Middle frontal gyrus (tissue), 1 donor: ENCODE results near the gene KRT6A.

Experiments used
- DNase-seq: peaks from one replicate; pipeline ENCODE4 v3.0.0-alpha.2; 2015; ENCODE audit warnings: low spot score; ENCODE audit errors: extremely low spot score

Gene KRT6A

GRCh38 chr12:52493172-52493571 lies at the start of gene KRT6A:
KRT6A (minus strand) TSS chr12:52493257; CDS start chr12:52493188, 69 bp downstream.
- DNase-seq = no peak

DNA sequence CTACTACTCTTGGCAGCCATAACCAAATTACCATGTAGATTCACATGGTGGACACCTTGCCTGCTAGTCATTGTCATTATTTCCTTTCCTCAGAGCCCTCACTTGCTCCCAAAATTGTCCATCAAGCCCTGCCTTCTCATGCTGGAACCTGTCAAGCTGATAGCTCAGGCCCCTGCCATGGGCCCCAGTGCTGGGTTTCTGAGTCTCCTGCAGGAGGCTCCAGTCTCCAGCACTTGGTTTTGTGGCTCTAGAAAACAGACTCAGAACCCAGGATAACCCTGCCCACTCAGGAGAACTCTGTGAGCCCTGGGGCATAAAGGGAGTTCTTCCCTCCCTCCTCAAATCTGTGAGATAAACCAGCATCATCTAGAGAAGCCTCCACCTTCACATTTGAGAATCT lies 49.1 kb upstream of the KRT6A start:
- no peak for DNase-seq

GRCh38 chr12:52541709-52542108 lies 48.7 kb upstream of the KRT6A start:
- no peak for DNase-seq

GRCh38 chr12:52540531-52540930 lies 47.5 kb upstream of the KRT6A start:
- no peak for DNase-seq

DNA sequence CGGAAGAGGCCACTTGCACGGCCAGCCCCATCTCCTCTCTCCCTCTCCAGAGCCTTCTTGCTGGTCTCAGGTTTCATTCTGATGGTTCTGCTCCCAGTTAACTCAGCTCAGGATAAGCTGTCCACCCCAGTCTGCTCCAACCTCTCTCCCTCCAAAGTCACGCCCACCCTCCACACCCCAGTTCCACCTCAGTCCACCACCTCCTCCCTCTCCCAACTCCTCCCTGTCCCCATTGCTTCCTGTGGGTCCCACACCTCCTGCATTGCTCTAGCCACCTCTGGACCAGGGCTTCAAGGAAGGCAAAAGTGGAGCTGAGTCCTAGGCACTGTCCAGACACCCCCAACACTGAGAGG lies 46.7 kb upstream of the KRT6A start:
- no peak for DNase-seq

- no peak for DNase-seq
Measured at GRCh38 chr12:52539083-52539820, 46.2 kb upstream of the KRT6A start.

DNA sequence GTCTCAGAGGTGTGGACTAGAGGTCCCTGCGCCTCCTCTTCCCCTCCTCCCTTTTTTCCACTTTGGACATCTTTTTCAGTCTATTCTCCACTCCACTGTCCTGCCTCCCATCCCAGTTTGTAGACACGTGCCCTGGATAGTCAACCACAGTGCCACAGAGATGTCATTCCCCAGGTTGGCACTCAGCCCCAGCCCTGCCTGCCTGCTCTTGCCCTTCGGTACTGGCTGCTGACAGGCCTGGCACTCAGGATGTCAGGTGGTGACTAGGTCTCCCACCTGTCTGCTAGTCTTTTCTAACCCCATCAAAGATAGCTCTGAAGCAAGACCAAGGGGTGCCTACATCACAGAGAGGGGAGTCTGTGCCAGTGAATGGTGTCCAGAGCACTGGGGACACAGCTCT lies 44.0 kb upstream of the KRT6A start:
- DNase-seq = no peak

DNA sequence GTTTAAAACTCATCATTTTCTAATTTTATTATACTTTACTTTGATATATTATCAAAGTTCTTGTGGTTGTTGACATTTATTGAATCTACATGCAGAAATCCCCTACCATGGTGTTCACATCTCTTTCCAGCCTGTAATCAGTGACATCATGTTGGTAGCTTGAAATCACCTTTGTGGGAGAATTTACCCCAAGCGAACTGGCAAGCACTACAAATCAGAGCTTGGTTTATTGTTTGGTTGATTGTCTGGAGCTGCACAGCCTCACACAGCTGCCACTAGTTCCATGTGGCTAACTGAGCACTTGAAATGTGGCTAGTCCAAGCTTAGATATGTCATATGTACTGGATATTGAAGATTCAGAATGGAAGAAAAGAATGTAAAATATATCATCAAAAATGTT lies 42.5 kb upstream of the KRT6A start:
- no peak for DNase-seq

- no peak for DNase-seq
Measured at GRCh38 chr12:52534482-52534881, 41.4 kb upstream of the KRT6A start.

GRCh38 chr12:52533686-52534470 lies 40.8 kb upstream of the KRT6A start:
- DNase-seq = no peak

DNA sequence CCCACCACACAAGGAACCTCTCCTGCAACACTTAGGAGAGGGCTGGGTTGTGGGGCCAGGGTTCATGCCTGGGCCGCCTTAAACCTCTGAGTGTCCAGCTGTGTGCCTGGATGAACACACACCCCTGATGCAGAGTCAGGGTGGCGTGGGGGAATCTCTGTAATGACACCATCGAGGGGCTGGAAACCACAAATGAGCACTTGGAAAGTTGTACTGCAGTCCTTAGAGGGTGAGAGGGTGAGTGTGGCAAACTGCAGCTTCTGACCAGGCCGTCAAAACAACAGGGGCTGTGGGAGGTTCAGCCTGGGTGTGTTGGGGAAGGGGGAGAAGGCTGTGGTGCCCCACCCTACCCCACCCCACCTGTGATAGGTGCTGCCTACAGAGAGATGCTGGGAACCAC lies 39.6 kb upstream of the KRT6A start:
- DNase-seq = no peak

GRCh38 chr12:52531566-52532300 lies 38.7 kb upstream of the KRT6A start:
- DNase-seq = no peak

GRCh38 chr12:52530905-52531304 lies 37.8 kb upstream of the KRT6A start:
- DNase-seq = no peak

- no peak for DNase-seq
Measured at GRCh38 chr12:52530366-52530765, 37.3 kb upstream of the KRT6A start.

- DNase-seq = no peak
Measured at GRCh38 chr12:52529846-52530245, 36.8 kb upstream of the KRT6A start.

DNA sequence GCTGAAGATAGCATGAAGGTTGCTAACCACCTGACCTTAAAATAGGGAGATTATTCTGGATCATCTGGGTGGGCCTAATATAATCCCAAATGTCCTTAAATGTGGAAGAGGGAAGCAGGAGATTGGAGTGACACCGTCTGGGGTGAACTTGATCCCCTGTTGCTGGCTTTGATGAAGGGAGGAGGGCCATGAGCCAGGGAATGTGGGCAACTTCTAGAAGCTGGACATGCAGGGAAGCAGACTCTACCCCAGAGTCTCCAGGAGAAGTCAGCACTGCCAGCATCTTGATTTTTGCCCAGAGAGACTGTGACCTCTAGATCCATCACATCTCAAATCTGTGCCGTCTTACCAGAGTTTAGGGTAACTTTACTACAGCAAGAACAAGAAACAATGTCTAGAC lies 36.4 kb upstream of the KRT6A start:
- DNase-seq = no peak

GRCh38 chr12:52528641-52529143 lies 35.6 kb upstream of the KRT6A start:
- DNase-seq = no peak

DNA sequence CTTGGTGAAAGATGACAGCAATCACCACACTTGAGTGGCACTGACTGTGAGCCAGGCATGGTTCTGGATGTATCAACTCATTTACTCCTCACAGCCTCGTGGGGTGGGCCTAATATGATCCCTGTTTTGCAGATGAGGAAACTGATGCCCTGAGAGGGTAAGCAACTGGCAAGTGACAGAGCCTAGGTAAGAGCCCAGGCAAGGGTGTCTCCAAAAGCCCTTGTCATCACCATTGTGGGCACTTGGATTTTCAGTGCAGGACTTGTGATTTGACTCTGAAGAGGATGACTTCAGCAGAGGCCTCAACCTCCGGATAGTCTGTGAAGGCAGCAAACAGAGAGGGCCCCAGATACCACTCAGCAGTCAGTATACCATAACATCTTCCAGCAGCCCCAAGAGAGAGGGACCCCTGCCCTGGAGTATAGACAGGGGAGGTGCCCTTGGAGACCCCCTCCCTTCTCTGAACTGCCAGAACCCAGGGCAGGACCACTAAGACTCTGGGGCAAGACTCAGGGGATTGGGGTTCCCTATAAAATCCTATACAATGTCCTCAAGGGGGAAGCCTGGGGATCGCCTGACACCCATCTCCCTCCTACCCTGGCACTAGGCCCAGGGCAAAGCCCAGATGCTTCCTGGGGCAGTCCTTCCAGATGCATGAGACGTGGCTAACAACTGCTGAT lies 34.2 kb upstream of the KRT6A start:
- DNase-seq = no peak

- no peak for DNase-seq
Measured at GRCh38 chr12:52526511-52526951, 33.5 kb upstream of the KRT6A start.

GRCh38 chr12:52525661-52526499 lies 32.8 kb upstream of the KRT6A start:
- DNase-seq = no peak
